Germinal center (tissue), 1 donor: Measurements from ENCODE around the gene ZBTB20.

Experiments
- DNase-seq: peaks from one replicate; pipeline ENCODE4 v3.0.0; 2012; ENCODE audit warnings: mixed read lengths, low spot score

Gene ZBTB20

DNA sequence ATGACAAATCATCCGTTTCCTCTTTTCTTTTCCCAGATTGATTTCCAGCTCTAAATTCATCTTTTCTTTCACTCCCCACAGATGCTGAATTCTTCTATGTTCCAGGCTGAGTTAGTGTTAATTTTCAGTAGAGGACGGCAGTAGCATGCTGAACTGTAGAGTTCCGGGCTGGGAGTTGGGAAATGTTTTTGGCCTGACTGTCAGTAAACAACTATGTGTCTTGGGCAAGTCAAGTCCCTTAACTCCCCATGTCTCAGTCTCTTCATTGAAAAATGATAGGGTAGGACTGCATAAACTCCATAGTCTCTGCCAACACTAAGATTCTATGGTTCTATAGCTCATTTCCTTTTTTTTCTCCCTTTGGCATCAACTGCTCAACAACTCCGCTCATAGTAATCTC is 519.3 kb downstream of the ZBTB20 start:
- no peak for DNase-seq

- DNase-seq, result no peak
Observed at GRCh38 chr3:114626751-114627150, 520.3 kb downstream of the ZBTB20 start.

DNA sequence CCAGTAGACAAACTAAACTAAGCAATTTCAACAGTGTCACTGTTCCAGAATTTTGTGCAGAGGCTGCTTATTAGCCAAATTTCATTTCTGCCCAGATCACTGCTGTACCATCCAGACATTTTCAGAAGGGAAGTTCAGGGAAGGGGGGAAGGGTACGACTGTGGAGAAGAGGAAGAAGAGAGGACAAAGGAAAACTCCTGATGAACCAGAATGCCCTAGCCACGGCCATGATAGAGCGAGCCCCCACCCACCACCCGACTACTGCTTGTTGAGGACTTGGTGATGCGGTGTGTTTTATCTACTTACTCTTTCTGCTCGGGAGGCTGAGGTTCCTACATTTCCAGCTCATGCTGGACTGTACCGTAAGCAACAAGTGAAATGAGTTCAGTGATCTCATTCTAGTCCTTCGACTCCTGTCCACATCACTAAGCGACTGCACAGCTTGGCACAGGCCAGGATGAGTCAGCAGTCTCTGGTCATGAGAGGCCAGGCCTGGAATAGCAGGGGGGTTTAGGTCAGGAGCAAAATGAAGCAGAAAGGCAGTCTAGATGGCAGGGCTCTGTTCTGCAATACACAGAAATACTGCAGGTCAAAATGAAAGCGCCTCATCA is 522.4 kb downstream of the ZBTB20 start:
- DNase-seq, result no peak

- no peak for DNase-seq
Observed at GRCh38 chr3:114624047-114624445, 523.0 kb downstream of the ZBTB20 start.

GRCh38 chr3:114623420-114624046 is 523.6 kb downstream of the ZBTB20 start:
- DNase-seq, result no peak

GRCh38 chr3:114622001-114622400 is 525.1 kb downstream of the ZBTB20 start:
- no peak for DNase-seq

- no peak for DNase-seq
Observed at GRCh38 chr3:114619771-114620170, 527.3 kb downstream of the ZBTB20 start.

DNA sequence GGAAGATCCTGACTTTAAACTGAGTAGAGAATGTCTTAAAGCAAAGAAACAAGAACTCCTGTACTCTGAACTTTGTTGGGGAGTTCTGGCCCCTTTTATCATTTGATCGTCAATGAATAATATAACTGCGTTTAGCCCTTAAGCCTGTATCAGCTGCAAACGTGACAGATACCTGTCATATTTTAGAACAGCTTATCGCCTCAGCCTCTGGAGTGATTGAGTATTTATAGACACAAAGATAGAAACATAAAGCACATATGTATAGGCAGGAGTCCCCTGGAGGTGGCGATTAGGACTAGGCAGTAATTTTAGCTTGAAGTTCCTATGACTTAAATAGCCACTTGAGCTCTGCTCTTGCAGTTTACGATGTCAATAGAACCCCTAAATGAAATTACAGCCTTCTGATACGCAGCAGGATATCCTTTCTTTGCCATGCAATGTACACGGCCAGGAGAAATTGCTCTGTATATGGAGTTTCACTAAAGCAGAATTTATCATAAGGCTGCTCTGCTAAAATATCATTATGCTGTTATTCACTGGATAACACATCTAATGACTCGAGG is 531.5 kb downstream of the ZBTB20 start:
- no peak for DNase-seq

DNA sequence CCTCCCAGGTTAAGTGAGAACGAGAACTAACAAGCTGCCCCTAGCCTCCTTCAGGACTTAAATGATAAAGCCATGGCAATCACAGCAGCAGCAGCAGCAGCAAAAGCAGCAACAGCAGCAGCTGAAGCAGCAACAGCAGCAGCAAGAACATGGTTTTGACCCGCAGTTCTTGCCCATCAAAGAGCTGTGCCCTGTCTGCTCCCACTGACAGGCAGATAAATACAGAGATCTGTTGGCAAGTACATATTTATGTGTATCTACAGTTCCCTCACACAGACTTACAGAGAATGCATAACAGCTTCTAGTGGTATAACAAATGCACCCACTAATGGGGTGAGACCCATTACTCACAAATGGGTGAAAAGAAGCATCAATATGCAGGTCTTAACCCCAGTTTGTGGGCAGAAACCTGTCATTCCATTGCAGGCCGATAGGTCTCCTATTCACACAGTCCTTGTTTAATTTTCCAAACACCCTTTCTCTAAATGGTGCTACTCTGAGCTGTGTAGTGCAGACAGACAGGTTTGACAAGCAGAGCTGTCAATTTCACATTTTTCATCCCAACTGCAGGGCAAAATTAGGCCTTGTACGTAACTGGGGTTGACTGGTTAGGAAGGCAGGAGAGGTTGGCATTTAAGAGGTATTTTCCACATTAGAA is 537.0 kb downstream of the ZBTB20 start:
- no peak for DNase-seq

- no peak for DNase-seq
Observed at GRCh38 chr3:114608293-114608692, 538.8 kb downstream of the ZBTB20 start.

DNA sequence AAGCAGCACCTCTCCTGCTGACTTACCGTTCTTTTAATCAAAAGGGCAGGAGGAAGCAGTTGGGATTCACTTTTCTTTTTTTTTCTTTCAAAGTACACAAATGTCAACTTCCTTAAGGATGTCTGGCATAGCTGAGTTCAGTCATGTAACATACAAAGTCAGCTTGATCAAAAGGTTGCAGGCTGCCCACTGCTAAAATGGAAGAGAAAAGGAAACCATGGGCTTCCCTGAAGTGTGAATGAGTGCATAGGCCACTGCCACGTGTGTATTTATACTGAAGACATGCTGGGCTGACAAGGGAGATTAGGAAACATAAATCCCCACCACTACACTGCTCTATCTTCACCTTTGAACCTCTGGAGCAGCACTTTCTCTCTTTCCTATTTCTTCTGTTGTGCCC is 540.8 kb downstream of the ZBTB20 start:
- DNase-seq, result no peak

GRCh38 chr3:114600571-114600970 is 546.5 kb downstream of the ZBTB20 start:
- DNase-seq, result no peak

DNA sequence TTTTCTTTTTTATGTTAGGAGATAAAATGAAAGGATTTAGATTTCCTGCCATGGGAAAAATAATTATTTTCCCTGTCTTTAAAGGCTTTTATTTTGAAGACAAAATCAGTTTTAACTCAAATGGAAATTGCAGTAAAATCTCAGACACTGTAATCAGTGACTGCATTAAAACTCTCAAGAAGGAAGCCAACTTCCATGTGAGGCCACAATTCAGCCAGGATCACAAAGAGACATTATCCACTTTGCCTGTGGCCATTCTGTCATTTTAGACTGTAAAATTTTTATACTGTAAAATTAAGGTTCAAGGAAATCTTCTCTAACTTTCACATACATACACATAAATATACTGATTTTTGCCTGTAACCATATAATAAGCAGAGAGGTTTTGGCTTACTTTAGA is 549.2 kb downstream of the ZBTB20 start:
- no peak for DNase-seq

DNA sequence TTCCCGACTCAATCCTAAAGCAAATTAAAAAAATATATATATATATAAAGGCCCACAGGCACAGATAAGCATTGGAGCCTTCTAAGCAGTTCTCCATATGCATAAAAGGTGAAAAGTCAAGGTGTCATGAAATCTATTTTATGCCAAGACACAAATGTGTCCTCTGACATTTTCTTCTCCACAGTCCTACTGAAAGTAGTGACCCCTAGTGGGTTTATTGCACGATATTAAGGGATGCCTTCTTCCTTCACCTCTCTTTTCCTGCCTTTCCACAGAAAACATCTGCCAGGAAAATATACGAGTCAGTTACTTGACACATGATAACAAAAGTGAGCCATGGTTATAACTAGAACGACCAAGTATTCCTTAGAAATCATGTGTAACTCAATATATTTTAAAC is 550.1 kb downstream of the ZBTB20 start:
- no peak for DNase-seq

- DNase-seq, result no peak
Observed at GRCh38 chr3:114596147-114596546, 550.9 kb downstream of the ZBTB20 start.

DNA sequence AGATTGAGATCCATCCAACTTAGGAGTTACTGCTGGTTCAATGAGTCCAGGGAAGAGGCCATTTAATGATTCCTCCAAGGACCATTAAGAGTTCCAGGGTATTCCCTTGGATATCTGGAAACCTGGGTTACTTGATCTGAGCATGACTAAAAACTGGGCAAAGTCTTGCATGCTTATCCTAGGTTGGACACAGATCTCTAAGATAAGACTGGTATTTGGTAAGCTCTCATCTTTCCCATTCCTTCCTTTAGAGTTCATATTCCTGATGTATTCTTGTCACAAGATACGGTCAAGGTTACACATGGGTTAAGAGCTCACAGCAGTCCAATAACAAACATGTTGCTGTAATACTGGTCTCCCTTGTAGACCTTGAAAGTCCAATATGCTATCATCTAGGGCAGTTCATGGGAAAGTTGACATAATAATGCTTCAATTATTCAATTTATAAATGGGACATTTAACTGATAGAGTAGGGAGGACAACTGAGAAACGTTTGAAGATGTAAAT is 551.5 kb downstream of the ZBTB20 start:
- no peak for DNase-seq

- no peak for DNase-seq
Observed at GRCh38 chr3:114590309-114591047, 556.6 kb downstream of the ZBTB20 start.

DNA sequence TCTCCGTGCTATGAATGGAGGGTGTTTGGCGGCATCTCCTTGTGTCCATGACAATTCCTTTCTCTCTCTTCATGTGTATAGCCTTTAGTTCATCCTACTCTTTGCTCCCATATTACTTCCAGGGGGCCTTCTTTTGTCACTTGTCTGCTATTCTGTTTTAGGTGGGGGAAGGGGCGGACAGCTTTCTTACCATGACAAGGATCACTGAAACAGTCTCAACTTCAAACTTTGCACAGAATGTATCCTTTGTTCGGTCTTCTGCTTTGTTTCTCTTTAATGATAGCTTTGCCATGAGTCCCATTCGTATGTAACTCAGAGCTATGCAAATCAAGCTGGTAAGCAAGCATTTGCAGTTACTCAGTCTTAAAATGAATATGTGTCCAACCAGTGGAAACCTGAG is 559.1 kb downstream of the ZBTB20 start:
- no peak for DNase-seq

DNA sequence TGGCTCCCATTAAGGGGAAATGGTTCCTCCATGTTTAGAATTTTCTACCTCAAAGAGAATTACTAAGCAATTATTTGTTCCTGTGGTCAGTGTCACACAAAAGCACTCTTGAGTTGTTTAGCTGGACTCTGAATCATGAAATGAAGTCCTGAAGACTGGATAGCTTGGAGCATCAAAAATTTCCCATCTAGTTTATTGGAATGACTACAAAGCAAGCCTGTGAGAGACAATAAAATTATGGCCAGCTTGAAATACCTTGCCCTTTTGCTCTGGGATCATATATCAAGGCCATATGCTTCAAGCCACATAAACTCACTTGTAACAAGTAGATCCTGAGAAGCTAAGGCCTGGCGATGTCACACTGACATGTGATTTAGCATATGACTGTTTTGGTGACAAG is 561.0 kb downstream of the ZBTB20 start:
- DNase-seq, result no peak

GRCh38 chr3:114585687-114586086 is 561.4 kb downstream of the ZBTB20 start:
- no peak for DNase-seq

GRCh38 chr3:114584734-114585371 is 562.2 kb downstream of the ZBTB20 start:
- DNase-seq, result no peak

DNA sequence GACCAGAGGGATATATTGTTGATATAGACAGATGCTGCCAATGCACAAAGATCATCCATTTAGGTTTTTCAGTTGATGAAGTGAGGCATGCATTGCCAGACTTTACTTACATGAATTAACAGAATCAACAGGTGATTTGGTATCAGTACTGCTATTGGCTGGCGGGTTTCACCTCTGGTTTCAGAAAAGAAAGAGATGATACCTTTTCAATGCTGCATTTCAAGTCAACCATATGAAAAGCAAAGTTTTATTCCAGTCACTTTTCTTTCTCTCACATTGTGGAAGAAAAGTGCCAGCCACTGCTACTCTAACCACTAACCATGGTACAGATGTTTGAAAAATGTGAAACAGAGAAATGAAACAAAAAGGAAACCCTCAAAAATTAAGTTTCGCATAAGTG is 564.2 kb downstream of the ZBTB20 start:
- DNase-seq, result no peak
